Smooth muscle cell (in vitro differentiated cells): ENCODE measurements around the gene FGF1. TPM values are rescaled to one million over a fixed set of nuclear protein-coding genes. Genes with fewer than 3 reads are reported as not detected.
A peak's percentile ranks its signal among the peaks of the same experiment; 100 is the strongest.

Experiments
- DNase-seq: peaks from one replicate; lab custom pipeline; 2025; ENCODE audit not compliant: unreplicated experiment; lab: John Stamatoyannopoulos, UW
- H2AFZ ChIP-seq: fragments of 200-600 bp; sonication (generic); 2 replicates; pipeline ENCODE4 v1.6.0; 2016; ENCODE audit warnings: antibody characterized with exemption, low read depth, mild to moderate bottlenecking
- H3F3A ChIP-seq: fragments of 200-600 bp; sonication (generic); 2 replicates; pipeline ENCODE4 v1.6.0; 2017; ENCODE audit warnings: antibody characterized with exemption, low read depth
- H3K27ac ChIP-seq: fragments of 200-600 bp; sonication (generic); 2 replicates; pipeline ENCODE4 v1.5.1; 2016; ENCODE audit warnings: low read depth, mild to moderate bottlenecking
- H3K27me3 ChIP-seq: fragments of 200-600 bp; sonication (generic); 2 replicates; pipeline ENCODE4 v1.6.1; 2016; ENCODE audit warnings: low read depth, mild to moderate bottlenecking
- H3K36me3 ChIP-seq: fragments of 200-600 bp; sonication (generic); 2 replicates; pipeline ENCODE4 v1.5.1; 2016; ENCODE audit warnings: low read depth
- H3K4me1 ChIP-seq: fragments of 200-600 bp; sonication (generic); 2 replicates; pipeline ENCODE4 v1.5.1; 2016; ENCODE audit warnings: low read depth
- H3K4me2 ChIP-seq: fragments of 200-600 bp; sonication (generic); 2 replicates; pipeline ENCODE4 v1.6.0; 2016; ENCODE audit warnings: mild to moderate bottlenecking
- H3K4me3 ChIP-seq: fragments of 200-600 bp; sonication (generic); 2 replicates; pipeline ENCODE4 v1.5.1; 2016; ENCODE audit warnings: mild to moderate bottlenecking
- H3K79me2 ChIP-seq: fragments of 200-600 bp; sonication (generic); 2 replicates; pipeline ENCODE4 v1.6.0; 2016; ENCODE audit warnings: low read depth, mild to moderate bottlenecking
- H3K9ac ChIP-seq: fragments of 200-600 bp; sonication (generic); 2 replicates; pipeline ENCODE4 v1.6.0; 2016; ENCODE audit warnings: low read depth
- H3K9me3 ChIP-seq: fragments of 200-600 bp; sonication (generic); replicated peaks from 2 replicates; pipeline ENCODE4 v1.5.1; 2016; ENCODE audit warnings: low read depth
- H4K20me1 ChIP-seq: fragments of 200-600 bp; sonication (generic); 2 replicates; pipeline ENCODE4 v1.6.0; 2016; ENCODE audit warnings: low read depth
- WGBS: methylation state at CpG from one replicate; pipeline ENCODE4 v1.1.7; 2016; ENCODE audit warnings: low lambda C conversion rate; 5-methylcytosine and 5-hydroxymethylcytosine counted together
- polyA plus RNA-seq: library from polyadenylated mRNA; unstranded; fragments of >200 nt; fragmentation: Nextera tagmentation; extraction: Ambion mirVana; gene quantifications from 2 replicates; pipeline ENCODE4 v1.2.1, GENCODE V29; 2016
- total RNA-seq: library from RNA; depleted of rRNA; stranded (reverse); fragments of >200 nt; gene quantifications from 2 replicates; pipeline ENCODE4 v1.2.3, GENCODE V29; 2014
- TF ChIP-seq, protein P1 (sequence below): fragments of 200-600 bp; sonication (generic); IDR thresholded peaks from 2 replicates; pipeline ENCODE4 v1.5.1; 2017; ENCODE audit warnings: borderline replicate concordance, mild to moderate bottlenecking, antibody characterized with exemption; ENCODE audit not compliant: insufficient read depth, poor library complexity, severe bottlenecking

Gene FGF1
- total and polyA plus RNA-seq, 2 experiments from 2014 or later = 91.7 to 111 TPM

DNA sequence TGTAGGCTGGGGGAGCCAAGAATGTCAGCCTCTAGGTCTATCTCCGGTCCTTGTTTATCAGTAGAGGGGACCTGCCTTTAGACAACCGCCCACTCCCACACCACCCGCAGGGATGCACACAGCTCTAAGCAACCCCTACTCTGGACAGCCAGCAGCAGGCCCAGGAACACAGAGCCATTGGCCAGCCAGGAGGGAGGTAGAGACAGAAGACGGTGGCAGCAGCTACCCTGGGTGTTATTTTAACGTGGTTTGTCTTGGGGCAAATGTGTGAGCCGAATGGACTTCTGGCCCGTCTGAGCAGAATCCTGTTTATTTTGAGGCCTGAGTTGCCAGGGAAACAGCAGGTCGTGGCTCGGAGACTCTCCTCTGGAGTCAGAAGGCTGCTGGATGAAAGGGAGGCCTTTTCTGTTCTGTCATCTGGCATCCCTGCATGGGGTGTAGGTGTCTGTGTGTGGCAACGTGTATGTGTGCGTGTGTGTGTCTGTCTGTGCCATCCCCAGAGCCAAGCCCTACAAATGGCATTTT, 382 bp upstream of the FGF1 start:
- Histone ChIP-seq H3K27me3 (no peaks in the 10 kb centered on the region), H3K4me2 (peak overlapping the region; percentile 67), H3K27ac (peak overlapping the region; percentile 90), H4K20me1 (no peaks in the 10 kb centered on the region), H3K4me1 (peaks cover 15% of the 10 kb centered on the region), H3K79me2 (no peaks in the 10 kb centered on the region), H3K36me3 (no peaks in the 10 kb centered on the region), H3F3A (peaks cover 26% of the 10 kb centered on the region), H2AFZ (no peak overlapping the region), H3K4me3 (no peak overlapping the region), H3K9ac (peak overlapping the region; percentile 74), H3K9me3 (no peaks in the 10 kb centered on the region)
- TF ChIP-seq, protein P1, sequence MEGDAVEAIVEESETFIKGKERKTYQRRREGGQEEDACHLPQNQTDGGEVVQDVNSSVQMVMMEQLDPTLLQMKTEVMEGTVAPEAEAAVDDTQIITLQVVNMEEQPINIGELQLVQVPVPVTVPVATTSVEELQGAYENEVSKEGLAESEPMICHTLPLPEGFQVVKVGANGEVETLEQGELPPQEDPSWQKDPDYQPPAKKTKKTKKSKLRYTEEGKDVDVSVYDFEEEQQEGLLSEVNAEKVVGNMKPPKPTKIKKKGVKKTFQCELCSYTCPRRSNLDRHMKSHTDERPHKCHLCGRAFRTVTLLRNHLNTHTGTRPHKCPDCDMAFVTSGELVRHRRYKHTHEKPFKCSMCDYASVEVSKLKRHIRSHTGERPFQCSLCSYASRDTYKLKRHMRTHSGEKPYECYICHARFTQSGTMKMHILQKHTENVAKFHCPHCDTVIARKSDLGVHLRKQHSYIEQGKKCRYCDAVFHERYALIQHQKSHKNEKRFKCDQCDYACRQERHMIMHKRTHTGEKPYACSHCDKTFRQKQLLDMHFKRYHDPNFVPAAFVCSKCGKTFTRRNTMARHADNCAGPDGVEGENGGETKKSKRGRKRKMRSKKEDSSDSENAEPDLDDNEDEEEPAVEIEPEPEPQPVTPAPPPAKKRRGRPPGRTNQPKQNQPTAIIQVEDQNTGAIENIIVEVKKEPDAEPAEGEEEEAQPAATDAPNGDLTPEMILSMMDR = no peak
- 41% methylated on average over 11 of the region's 11 CpGs for WGBS
- DNase-seq = no peak

GRCh38 chr5:142684508-142685041, 1.3 kb downstream of the FGF1 start:
- Histone ChIP-seq H3K4me3 (no peak overlapping the region), H3K9ac (peak overlapping the region; percentile 46), H3K79me2 (no peaks in the 10 kb centered on the region), H4K20me1 (no peaks in the 10 kb centered on the region), H3K4me2 (peak overlapping the region; percentile 67), H2AFZ (no peak overlapping the region), H3K27ac (peak overlapping the region; percentile 90), H3K36me3 (no peaks in the 10 kb centered on the region), H3K27me3 (no peaks in the 10 kb centered on the region), H3K9me3 (no peaks in the 10 kb centered on the region), H3F3A (peaks cover 26% of the 10 kb centered on the region), H3K4me1 (peaks cover 15% of the 10 kb centered on the region)
- TF ChIP-seq, protein P1 = no peak
- 15% methylated on average over 9 of the region's 9 CpGs for WGBS
- DNase-seq = no peak

DNA sequence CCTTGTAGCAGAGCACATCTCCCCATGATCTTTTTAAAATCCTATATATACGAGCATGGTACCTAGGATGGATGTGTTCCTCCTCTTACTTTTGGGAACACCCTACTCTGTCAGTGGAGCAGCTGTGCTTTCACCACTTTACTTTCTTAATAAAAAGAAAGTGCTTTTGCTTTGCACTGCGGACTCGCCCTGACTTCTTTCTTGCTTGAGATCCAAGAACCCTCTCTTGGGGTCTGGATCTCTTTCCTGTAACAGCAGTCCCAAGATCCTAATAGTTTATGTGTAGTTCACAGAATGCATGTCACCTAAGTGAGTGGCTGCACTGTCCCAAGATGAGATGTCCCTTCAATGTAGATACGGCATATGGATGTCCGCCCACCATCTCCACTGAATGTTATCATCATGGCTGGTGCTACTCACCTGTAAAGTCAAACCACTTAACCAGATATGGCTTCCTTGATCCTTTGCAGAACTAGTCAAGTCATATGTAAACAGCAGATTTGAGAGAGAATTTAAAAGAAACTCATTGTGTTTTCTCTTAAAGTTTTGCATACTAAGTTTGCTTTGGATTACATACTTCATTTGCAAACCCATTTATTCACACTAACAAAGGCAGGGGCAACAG, 1.9 kb downstream of the FGF1 start:
- peak overlapping the region; percentile 90 for H3K27ac ChIP-seq
- 93% methylated on average over 5 of the region's 5 CpGs for WGBS

More for the DNA sequence above, 1.9 kb downstream of the FGF1 start:
- no peak for DNase-seq
- Histone ChIP-seq H3K4me1 (peaks cover 15% of the 10 kb centered on the region), H3F3A (peaks cover 22% of the 10 kb centered on the region), H4K20me1 (no peaks in the 10 kb centered on the region), H3K4me3 (no peak overlapping the region), H3K9me3 (no peaks in the 10 kb centered on the region), H3K9ac (peak overlapping the region; percentile 46), H3K4me2 (peak overlapping the region; percentile 67), H3K27me3 (no peaks in the 10 kb centered on the region), H3K79me2 (no peaks in the 10 kb centered on the region), H3K36me3 (no peaks in the 10 kb centered on the region), H2AFZ (no peak overlapping the region)
- TF ChIP-seq, protein P1 = no peak
